HG02981 (cell line): ENCODE measurements around the gene CGRRF1.

ENCODE experiments used
- ATAC-seq: cut with Tn5 transposase; IDR thresholded peaks from one replicate; pipeline ENCODE4 v1.9.1; 2021; ENCODE audit warnings: mild to moderate bottlenecking, moderate library complexity; ENCODE audit not compliant: unreplicated experiment

The CGRRF1 gene

GRCh38 chr14:54489318-54489683 lies 20.4 kb upstream of the CGRRF1 start:
- peak; percentile 13 for ATAC-seq

GRCh38 chr14:54489731-54490444 lies 19.8 kb upstream of the CGRRF1 start:
- no peak for ATAC-seq

- no peak for ATAC-seq
Observed at GRCh38 chr14:54490445-54491175, 19.1 kb upstream of the CGRRF1 start.

GRCh38 chr14:54493293-54493692 lies 16.4 kb upstream of the CGRRF1 start:
- ATAC-seq = no peak

GRCh38 chr14:54497224-54497623 lies 12.5 kb upstream of the CGRRF1 start:
- no peak for ATAC-seq

- no peak for ATAC-seq
Observed at GRCh38 chr14:54498095-54498531, 11.6 kb upstream of the CGRRF1 start.

GRCh38 chr14:54498579-54498978 lies 11.1 kb upstream of the CGRRF1 start:
- ATAC-seq = no peak

GRCh38 chr14:54500744-54501143 lies 9.0 kb upstream of the CGRRF1 start:
- no peak for ATAC-seq

- no peak for ATAC-seq
Observed at GRCh38 chr14:54501480-54501879, 8.2 kb upstream of the CGRRF1 start.

GRCh38 chr14:54502602-54503001 lies 7.1 kb upstream of the CGRRF1 start:
- no peak for ATAC-seq

GRCh38 chr14:54503486-54503885 lies 6.2 kb upstream of the CGRRF1 start:
- ATAC-seq = no peak

- no peak for ATAC-seq
Observed at GRCh38 chr14:54512393-54512792, 2.7 kb downstream of the CGRRF1 start.

- ATAC-seq = no peak
Observed at GRCh38 chr14:54515670-54516069, 6.0 kb downstream of the CGRRF1 start.

- no peak for ATAC-seq
Observed at GRCh38 chr14:54516709-54517108, 7.0 kb downstream of the CGRRF1 start.

GRCh38 chr14:54524410-54524809 lies 14.7 kb downstream of the CGRRF1 start:
- no peak for ATAC-seq

GRCh38 chr14:54528973-54529372 lies 19.3 kb downstream of the CGRRF1 start:
- ATAC-seq = no peak

- ATAC-seq = no peak
Observed at GRCh38 chr14:54529811-54530210, 20.1 kb downstream of the CGRRF1 start.

GRCh38 chr14:54532111-54533012 lies 22.7 kb downstream of the CGRRF1 start:
- ATAC-seq = peak; percentile 84

GRCh38 chr14:54533100-54533499 lies 23.4 kb downstream of the CGRRF1 start:
- peak; percentile 19 for ATAC-seq

GRCh38 chr14:54535126-54535525 lies 25.4 kb downstream of the CGRRF1 start:
- no peak for ATAC-seq

- no peak for ATAC-seq
Observed at GRCh38 chr14:54535646-54536045, 25.9 kb downstream of the CGRRF1 start.
